SK-N-SH (cell line): ENCODE data around the gene TRPV6.

ENCODE experiments used
- EP300 ChIP-seq, 2 experiments: IDR thresholded peaks; 2 replicates each; pipeline versions ENCODE4 v1.4.0 to v1.6.1; 2012; ENCODE audit warnings: borderline replicate concordance in 1 of 2, low read depth in 1 of 2, low read length in 1 of 2
- EZH2phosphoT487 ChIP-seq: fragments of 200-600 bp; sonication (generic); IDR thresholded peaks from 2 replicates; pipeline ENCODE4 v1.6.1; 2017; ENCODE audit warnings: low read depth, mixed run types, mild to moderate bottlenecking, antibody characterized with exemption, moderate library complexity, borderline replicate concordance
- NFIC ChIP-seq: IDR thresholded peaks from 2 replicates; pipeline ENCODE4 v1.4.0; 2012; ENCODE audit warnings: borderline replicate concordance
- POLR2AphosphoS5 ChIP-seq: IDR thresholded peaks from 2 replicates; pipeline ENCODE4 v1.6.1; 2012; ENCODE audit warnings: low read depth, low read length
- RAD21 ChIP-seq: IDR thresholded peaks from 2 replicates; pipeline ENCODE4 v1.6.1; 2012; ENCODE audit warnings: mild to moderate bottlenecking, low read length
- RCOR1 ChIP-seq: fragments of 150-350 bp; IDR thresholded peaks from 2 replicates; pipeline ENCODE4 v1.6.1; 2017; ENCODE audit warnings: antibody characterized with exemption, low read length
- SMC3 ChIP-seq: IDR thresholded peaks from 2 replicates; pipeline ENCODE4 v1.6.1; 2012; ENCODE audit warnings: low read depth, low read length, improper control_type of control experiment
- TCF12 ChIP-seq: IDR thresholded peaks from 2 replicates; pipeline ENCODE4 v1.4.0; 2012
- USF1 ChIP-seq: IDR thresholded peaks from 2 replicates; pipeline ENCODE4 v1.4.0; 2012; ENCODE audit warnings: low read depth, borderline replicate concordance
- TF ChIP-seq, protein P1 (sequence below): fragments of 200-600 bp; sonication (generic); IDR thresholded peaks from 2 replicates; pipeline ENCODE4 v1.6.1; 2017; ENCODE audit warnings: antibody characterized with exemption, mild to moderate bottlenecking, moderate library complexity

DNA sequence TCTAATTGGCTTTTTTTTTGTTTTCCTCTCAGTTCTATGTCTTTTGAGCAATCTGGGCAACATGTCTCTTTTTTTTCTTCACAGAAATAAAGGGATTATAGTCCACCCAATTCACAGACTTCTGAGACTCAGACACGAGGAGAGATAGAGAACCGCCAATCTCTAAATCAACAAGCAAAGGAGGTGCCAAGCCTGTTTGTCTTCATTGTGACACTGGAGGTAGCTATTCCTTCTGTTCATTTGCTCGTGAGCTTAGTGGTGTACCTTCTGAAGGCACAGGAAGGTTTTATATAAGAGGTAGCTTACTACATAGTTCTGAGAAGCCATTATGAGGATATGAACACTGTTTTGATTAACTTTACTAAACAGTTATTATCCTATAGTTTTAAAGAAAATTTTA, 24.6 kb downstream of the TRPV6 start:
- TF ChIP-seq RCOR1 (no peak), RAD21 (no peak), EP300 (IDR thresholded peaks at IDR 0.05; ENCODE audit: borderline replicate concordance in 1 of 2, low read depth in 1 of 2, low read length in 1 of 2) (no peak), POLR2AphosphoS5 (no peak), TCF12 (no peak), NFIC (no peak), EZH2phosphoT487 (no peak), SMC3 (no peak), USF1 (no peak)
- TF ChIP-seq, protein P1, sequence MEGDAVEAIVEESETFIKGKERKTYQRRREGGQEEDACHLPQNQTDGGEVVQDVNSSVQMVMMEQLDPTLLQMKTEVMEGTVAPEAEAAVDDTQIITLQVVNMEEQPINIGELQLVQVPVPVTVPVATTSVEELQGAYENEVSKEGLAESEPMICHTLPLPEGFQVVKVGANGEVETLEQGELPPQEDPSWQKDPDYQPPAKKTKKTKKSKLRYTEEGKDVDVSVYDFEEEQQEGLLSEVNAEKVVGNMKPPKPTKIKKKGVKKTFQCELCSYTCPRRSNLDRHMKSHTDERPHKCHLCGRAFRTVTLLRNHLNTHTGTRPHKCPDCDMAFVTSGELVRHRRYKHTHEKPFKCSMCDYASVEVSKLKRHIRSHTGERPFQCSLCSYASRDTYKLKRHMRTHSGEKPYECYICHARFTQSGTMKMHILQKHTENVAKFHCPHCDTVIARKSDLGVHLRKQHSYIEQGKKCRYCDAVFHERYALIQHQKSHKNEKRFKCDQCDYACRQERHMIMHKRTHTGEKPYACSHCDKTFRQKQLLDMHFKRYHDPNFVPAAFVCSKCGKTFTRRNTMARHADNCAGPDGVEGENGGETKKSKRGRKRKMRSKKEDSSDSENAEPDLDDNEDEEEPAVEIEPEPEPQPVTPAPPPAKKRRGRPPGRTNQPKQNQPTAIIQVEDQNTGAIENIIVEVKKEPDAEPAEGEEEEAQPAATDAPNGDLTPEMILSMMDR, result no peak
